Testis (tissue), 3 donors: ENCODE measurements around the gene FBN1. TPM values are rescaled to one million over a fixed set of nuclear protein-coding genes. Genes with fewer than 3 reads are reported as not detected.

Source experiments
- DNase-seq: peaks from one replicate; pipeline ENCODE4 v3.0.0-alpha.2; 2019
- H3K27ac ChIP-seq, 2 donors: fragments of 200-600 bp; sonication (generic); one replicate each; pipeline ENCODE4 v1.5.1; 2019
- H3K27me3 ChIP-seq: fragments of 200-600 bp; sonication (generic); one replicate; pipeline ENCODE4 v1.5.1; 2019
- H3K36me3 ChIP-seq: fragments of 200-600 bp; sonication (generic); one replicate; pipeline ENCODE4 v1.5.1; 2017; ENCODE audit warnings: low read depth; ENCODE audit errors: missing control alignments
- H3K4me1 ChIP-seq: fragments of 200-600 bp; sonication (generic); one replicate; pipeline ENCODE4 v1.5.1; 2019
- H3K4me3 ChIP-seq, 2 donors: fragments of 200-600 bp; sonication (generic); one replicate each; pipeline ENCODE4 v1.5.1; 2017 to 2019
- H3K9me3 ChIP-seq: fragments of 200-600 bp; sonication (generic); one replicate; pipeline ENCODE4 v1.5.1; 2017
- POLR2A ChIP-seq: fragments of 450-650 bp; IDR thresholded peaks from one replicate; pipeline ENCODE4 v1.6.1; 2017; ENCODE audit warnings: antibody characterized with exemption, mild to moderate bottlenecking, moderate library complexity
- whole genome bisulfite sequencing, 2 donors: methylation state at CpG; one replicate each; pipeline ENCODE4 v1.1.5; 2018; 5-methylcytosine and 5-hydroxymethylcytosine counted together
- intact Hi-C: fragments of 100-400 bp; cut with DNase I; formaldehyde crosslinking; loops from one replicate; pipeline ENCODE4 v1.15.1; 2023; ENCODE audit warnings: low total_unique reads
- polyA plus RNA-seq: library from polyadenylated mRNA; stranded (reverse); fragments of 350-450 nt; fragmentation: Illumina TruSeq; extraction: RNeasy Lipid Tissue Mini Kit (QIAGEN cat#74804); gene quantifications from one replicate; pipeline ENCODE4 v1.2.3, GENCODE V29; 2014; ENCODE audit warnings: low read depth, low replicate concordance; ENCODE audit not compliant: insufficient read depth
- total RNA-seq, 2 donors: library from RNA; depleted of rRNA; stranded (reverse); fragments of >200 nt; gene quantifications; one replicate each; pipeline ENCODE4 v1.2.3, GENCODE V29; 2016
- TF ChIP-seq, protein P1 (sequence below), 3 experiments: fragments of 450-650 bp in 2 of 3; fragments of 200-600 bp in 1 of 3; sonication (generic) in 1 of 3; IDR thresholded peaks; one replicate each; pipeline ENCODE4 v1.5.1; 2016 to 2019; ENCODE audit warnings: antibody characterized with exemption in 3 of 3, mild to moderate bottlenecking in 2 of 3, moderate library complexity in 1 of 3

The FBN1 gene
- total and polyA plus RNA-seq, 3 donors from 2014 or later = 48.5 to 77.1 (median 68.7) TPM

DNA sequence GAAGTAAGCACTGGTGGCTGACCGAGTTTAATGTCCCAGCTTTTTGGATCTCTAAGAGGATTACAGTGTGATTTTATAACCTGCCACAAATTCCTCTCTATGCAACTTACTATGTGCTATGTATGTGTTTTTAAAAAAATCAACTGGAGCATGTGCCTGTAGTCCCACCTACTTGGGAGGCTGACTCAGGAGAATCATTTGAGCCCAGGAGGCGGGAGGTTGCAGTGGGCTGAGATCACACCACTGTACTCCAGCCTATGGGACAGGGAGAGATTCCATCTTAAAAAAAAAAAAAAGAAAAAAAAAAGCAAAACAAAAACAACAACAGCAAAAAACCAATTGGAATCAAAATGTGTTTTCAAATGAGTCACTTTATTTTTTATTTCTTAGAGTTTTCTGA, 284.7 kb downstream of the FBN1 start:
- Histone ChIP-seq H3K36me3 (no peaks in the 10 kb centered on the region), H3K9me3 (no peaks in the 10 kb centered on the region), H3K27me3 (no peaks in the 10 kb centered on the region), H3K4me3 (no peak overlapping the region), H3K27ac (no peak overlapping the region), H3K4me1 (no peaks in the 10 kb centered on the region)
- intact Hi-C loops = no loop called here
- TF ChIP-seq, protein P1, sequence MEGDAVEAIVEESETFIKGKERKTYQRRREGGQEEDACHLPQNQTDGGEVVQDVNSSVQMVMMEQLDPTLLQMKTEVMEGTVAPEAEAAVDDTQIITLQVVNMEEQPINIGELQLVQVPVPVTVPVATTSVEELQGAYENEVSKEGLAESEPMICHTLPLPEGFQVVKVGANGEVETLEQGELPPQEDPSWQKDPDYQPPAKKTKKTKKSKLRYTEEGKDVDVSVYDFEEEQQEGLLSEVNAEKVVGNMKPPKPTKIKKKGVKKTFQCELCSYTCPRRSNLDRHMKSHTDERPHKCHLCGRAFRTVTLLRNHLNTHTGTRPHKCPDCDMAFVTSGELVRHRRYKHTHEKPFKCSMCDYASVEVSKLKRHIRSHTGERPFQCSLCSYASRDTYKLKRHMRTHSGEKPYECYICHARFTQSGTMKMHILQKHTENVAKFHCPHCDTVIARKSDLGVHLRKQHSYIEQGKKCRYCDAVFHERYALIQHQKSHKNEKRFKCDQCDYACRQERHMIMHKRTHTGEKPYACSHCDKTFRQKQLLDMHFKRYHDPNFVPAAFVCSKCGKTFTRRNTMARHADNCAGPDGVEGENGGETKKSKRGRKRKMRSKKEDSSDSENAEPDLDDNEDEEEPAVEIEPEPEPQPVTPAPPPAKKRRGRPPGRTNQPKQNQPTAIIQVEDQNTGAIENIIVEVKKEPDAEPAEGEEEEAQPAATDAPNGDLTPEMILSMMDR (IDR thresholded peaks at IDR 0.05) = no peak
- no peak for TF ChIP-seq POLR2A
- 81 to 87% methylated on average over 2 of the region's 2 CpGs for WGBS, 2 donors
- DNase-seq = no peak

Other genes with a start within 250 kb of the FBN1 start
- gene CEP152, start 165.4 kb upstream of the FBN1 start, total RNA-seq = 10 to 100 TPM; 34.7 to 66.3 TPM
- 11.5 TPM for gene CEP152, start 165.4 kb upstream of the FBN1 start, polyA plus RNA-seq
- gene EID1, start 232.4 kb upstream of the FBN1 start, total RNA-seq = 100 to 1,000 TPM; 164 to 229 TPM
- 84.1 TPM for gene EID1, start 232.4 kb upstream of the FBN1 start, polyA plus RNA-seq